Ovary (tissue), 9 donors: ENCODE measurements around the gene STAT1. TPM values are rescaled to one million over a fixed set of nuclear protein-coding genes. Genes with fewer than 3 reads are reported as not detected.

Source experiments
- DNase-seq, 5 donors: peaks; one replicate each; pipeline ENCODE4 v3.0.0-alpha.2; 2019 to 2020
- H3K27ac ChIP-seq, 2 donors: fragments of 200-600 bp; one replicate each; pipeline versions ENCODE4 v1.5.1 to v1.8.0; 2019 to 2022
- H3K27me3 ChIP-seq: fragments of 200-600 bp; one replicate; pipeline ENCODE4 v1.8.0; 2022
- H3K36me3 ChIP-seq: fragments of 200-600 bp; sonication (generic); one replicate; pipeline ENCODE4 v1.5.1; 2019
- H3K4me1 ChIP-seq: one replicate; pipeline ENCODE4 v1.8.1; 2013; ENCODE audit warnings: mild to moderate bottlenecking, moderate library complexity; ENCODE audit not compliant: insufficient read depth
- H3K4me3 ChIP-seq: fragments of 200-600 bp; sonication (generic); one replicate; pipeline ENCODE4 v1.5.1; 2017
- H3K9me3 ChIP-seq, 2 donors: fragments of 200-600 bp in 1 of 2; sonication (generic) in 1 of 2; one replicate each; pipeline versions ENCODE4 v1.5.1 to v1.8.1; 2013 to 2019; ENCODE audit warnings: mild to moderate bottlenecking in 1 of 2, moderate library complexity in 1 of 2
- EP300 ChIP-seq: sonication (generic); formaldehyde crosslinking; IDR thresholded peaks from one replicate; pipeline ENCODE4 v1.6.1; 2017; ENCODE audit warnings: antibody characterized with exemption
- POLR2A ChIP-seq: fragments of 450-650 bp; IDR thresholded peaks from one replicate; pipeline ENCODE4 v1.6.1; 2017; ENCODE audit warnings: antibody characterized with exemption, mild to moderate bottlenecking, moderate library complexity
- WGBS, 3 donors: extraction: QIAGEN DNeasy Blood & Tissue Kit in 1 of 3; methylation state at CpG; one replicate each; pipeline versions ENCODE4 v1.1.5 to v1.1.7; 2013 to 2017; 5-methylcytosine and 5-hydroxymethylcytosine counted together
- intact Hi-C, 4 donors: fragments of 100-400 bp; cut with DNase I; formaldehyde crosslinking; loops; one replicate each; pipeline versions ENCODE4 v1.11.0 to v1.15.1; 2022 to 2023
- polyA plus RNA-seq, 2 donors: library from polyadenylated mRNA; stranded (reverse); fragments of 200-250 nt in 1 of 2; fragments of 350-450 nt in 1 of 2; fragmentation: Illumina TruSeq in 1 of 2; extraction: RNeasy Lipid Tissue Mini Kit (QIAGEN cat#74804) in 1 of 2; gene quantifications; one replicate each; pipeline ENCODE4 v1.2.3, GENCODE V29; 2013 to 2014
- total RNA-seq, 7 donors: library from RNA; depleted of rRNA in 2 of 7; stranded (reverse); fragments of >200 nt in 2 of 7; fragmentation: NEBNext Ultra II Directional in 3 of 7; extraction: Animal tissue kit (Norgen Biotek cat#: 25700) in 3 of 7; gene quantifications; one replicate each; pipeline versions ENCODE4 v1.1.0 to v1.2.4, GENCODE V29; 2016 to 2023
- TF ChIP-seq, protein P1 (sequence below), 3 donors: fragments of 450-650 bp in 2 of 3; fragments of 200-600 bp in 1 of 3; IDR thresholded peaks; one replicate each; pipeline versions ENCODE4 v1.5.1 to v1.8.0; 2016 to 2022; ENCODE audit warnings: antibody characterized with exemption in 3 of 3, mild to moderate bottlenecking in 1 of 3
- donor health status: DM: no; HTN: no; CAD: no; lungs with moderate emphysema.
- donor health status: DM: no; HTN: no; CAD: no.
- donor health status: Bipolar disorder and iron deficiency.
- donor health status: DM: yes; HTN: yes; CAD: no.
- donor health status: DM: no; HTN: no; CAD: no.
- donor health status: DM: yes; HTN: yes; CAD: no.

Gene STAT1
- total and polyA plus RNA-seq, 9 donors = 27.3 to 89.2 (median 46.4) TPM

DNA sequence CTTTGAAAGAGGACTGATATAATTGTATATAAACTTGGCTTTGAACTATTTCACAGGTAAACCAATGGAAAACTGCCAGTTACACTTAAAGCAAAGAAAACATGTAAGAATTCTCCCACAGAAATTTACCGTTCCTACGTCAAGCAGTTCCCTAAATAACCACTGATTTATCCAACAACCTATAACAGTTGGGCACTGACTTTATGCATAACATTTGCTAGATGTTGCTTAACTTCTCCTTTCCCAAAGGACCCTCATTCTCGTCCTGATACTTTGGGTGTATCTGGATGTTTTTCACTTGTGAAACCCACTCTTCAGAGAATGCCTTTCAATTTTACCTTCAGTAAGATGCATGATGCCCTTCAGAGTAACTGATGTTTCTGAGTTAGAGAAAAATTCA, 43.8 kb downstream of the STAT1 start:
- TF ChIP-seq POLR2A (no peak), EP300 (no peak)
- TF ChIP-seq, protein P1, sequence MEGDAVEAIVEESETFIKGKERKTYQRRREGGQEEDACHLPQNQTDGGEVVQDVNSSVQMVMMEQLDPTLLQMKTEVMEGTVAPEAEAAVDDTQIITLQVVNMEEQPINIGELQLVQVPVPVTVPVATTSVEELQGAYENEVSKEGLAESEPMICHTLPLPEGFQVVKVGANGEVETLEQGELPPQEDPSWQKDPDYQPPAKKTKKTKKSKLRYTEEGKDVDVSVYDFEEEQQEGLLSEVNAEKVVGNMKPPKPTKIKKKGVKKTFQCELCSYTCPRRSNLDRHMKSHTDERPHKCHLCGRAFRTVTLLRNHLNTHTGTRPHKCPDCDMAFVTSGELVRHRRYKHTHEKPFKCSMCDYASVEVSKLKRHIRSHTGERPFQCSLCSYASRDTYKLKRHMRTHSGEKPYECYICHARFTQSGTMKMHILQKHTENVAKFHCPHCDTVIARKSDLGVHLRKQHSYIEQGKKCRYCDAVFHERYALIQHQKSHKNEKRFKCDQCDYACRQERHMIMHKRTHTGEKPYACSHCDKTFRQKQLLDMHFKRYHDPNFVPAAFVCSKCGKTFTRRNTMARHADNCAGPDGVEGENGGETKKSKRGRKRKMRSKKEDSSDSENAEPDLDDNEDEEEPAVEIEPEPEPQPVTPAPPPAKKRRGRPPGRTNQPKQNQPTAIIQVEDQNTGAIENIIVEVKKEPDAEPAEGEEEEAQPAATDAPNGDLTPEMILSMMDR (IDR thresholded peaks at IDR 0.05) = no peak
- no peaks in the 10 kb centered on the region for H3K9me3 ChIP-seq
- no peaks in the 10 kb centered on the region for H3K36me3 ChIP-seq
- no peak for DNase-seq
- no peaks in the 10 kb centered on the region for H3K4me1 ChIP-seq
- no peak overlapping the region for H3K4me3 ChIP-seq
- WGBS, 3 donors = 88 to 92% (median 90%) methylated on average over 3 of the region's 3 CpGs
- intact Hi-C loops = no loop called here
- no peaks in the 10 kb centered on the region for H3K27me3 ChIP-seq
- no peak overlapping the region for H3K27ac ChIP-seq

DNA sequence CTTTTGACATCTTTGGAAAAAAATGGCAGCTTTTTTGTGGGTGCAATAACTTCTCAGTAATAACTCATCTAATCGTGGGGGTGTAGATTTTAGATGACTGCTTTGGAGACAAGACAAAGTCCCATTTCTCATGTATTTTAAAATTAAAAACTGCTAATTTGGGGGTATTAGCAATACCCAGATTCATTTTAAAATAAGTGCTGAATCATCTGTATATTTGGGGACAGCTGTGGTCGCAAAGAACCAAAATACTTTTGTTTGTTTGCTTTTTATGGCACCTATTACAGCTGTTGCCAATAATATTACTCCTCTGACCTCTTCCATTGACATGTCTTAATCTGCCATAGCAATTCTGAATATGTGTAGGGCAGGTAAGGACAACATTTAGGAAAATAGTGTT, 45.4 kb downstream of the STAT1 start:
- no peak overlapping the region for H3K4me3 ChIP-seq
- no peak for DNase-seq
- no peak overlapping the region for H3K27ac ChIP-seq
- TF ChIP-seq, protein P1 (IDR thresholded peaks at IDR 0.05) = no peak
- no peak for TF ChIP-seq POLR2A
- TF ChIP-seq EP300 = no peak
- intact Hi-C loops = no loop called here
- WGBS, 3 donors = 79 to 86% (median 80%) methylated on average over 2 of the region's 2 CpGs
- H3K9me3 ChIP-seq = no peaks in the 10 kb centered on the region
- H3K27me3 ChIP-seq = no peaks in the 10 kb centered on the region
- H3K4me1 ChIP-seq = no peaks in the 10 kb centered on the region
- no peaks in the 10 kb centered on the region for H3K36me3 ChIP-seq

GRCh38 chr2:190965580-190966222, 48.3 kb downstream of the STAT1 start:
- Histone ChIP-seq H3K9me3 (no peaks in the 10 kb centered on the region), H3K4me1 (no peaks in the 10 kb centered on the region), H3K4me3 (no peak overlapping the region), H3K27me3 (no peaks in the 10 kb centered on the region), H3K27ac (no peak overlapping the region), H3K36me3 (no peaks in the 10 kb centered on the region)
- no peak for DNase-seq
- WGBS, 3 donors = 88 to 91% (median 91%) methylated on average over 2 of the region's 2 CpGs
- intact Hi-C loops = no loop called here
- TF ChIP-seq POLR2A (no peak), EP300 (no peak)
- TF ChIP-seq, protein P1 (IDR thresholded peaks at IDR 0.05) = no peak

DNA sequence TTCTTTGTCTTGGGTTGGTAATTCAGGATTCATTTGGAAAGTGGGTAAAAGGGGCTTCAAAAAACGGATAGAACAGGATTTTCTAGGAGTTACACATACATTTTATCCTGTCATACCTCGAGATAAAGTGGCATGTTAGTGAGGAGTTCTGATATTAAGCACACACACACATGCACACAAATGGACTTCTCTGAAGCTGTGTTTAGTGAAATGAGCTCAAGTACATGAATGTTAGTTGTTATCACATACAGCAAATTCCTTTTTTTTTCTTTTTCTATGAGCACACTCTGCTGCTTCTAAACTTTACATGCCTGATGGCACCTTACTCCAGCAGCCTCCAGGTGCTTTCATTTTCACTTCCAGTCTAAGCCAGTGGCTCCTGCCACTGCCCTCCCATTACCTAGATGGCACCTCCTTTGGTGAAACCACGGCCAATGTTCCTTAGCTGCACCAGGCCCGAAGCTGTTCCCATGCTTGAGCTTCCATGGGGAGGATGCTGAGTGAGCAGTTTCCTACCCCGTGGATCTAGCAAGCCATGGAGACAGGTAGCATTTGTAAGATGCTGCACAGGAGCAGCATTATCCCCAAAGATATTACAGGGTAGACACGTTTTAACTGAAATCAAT, 49.7 kb downstream of the STAT1 start:
- WGBS, 3 donors = 76 to 78% (median 76%) methylated on average over 6 of the region's 6 CpGs
- intact Hi-C loops = no loop called here
- no peak for DNase-seq
- no peak overlapping the region for H3K27ac ChIP-seq
- no peak overlapping the region for H3K4me3 ChIP-seq
- H3K4me1 ChIP-seq = no peaks in the 10 kb centered on the region
- no peak for TF ChIP-seq EP300
- TF ChIP-seq, protein P1 (IDR thresholded peaks at IDR 0.05) = no peak
- no peaks in the 10 kb centered on the region for H3K9me3 ChIP-seq
- no peaks in the 10 kb centered on the region for H3K36me3 ChIP-seq
- no peaks in the 10 kb centered on the region for H3K27me3 ChIP-seq
